WI38 (cell line): ENCODE data around the gene RFFL.
A peak's percentile ranks its signal among the peaks of the same experiment; 100 is the strongest.

Experiments
- H3K4me3 ChIP-seq: 2 replicates; pipeline ENCODE4 v1.5.1; 2011; ENCODE audit warnings: low read depth, mild to moderate bottlenecking, control low read depth, low read length
- TF ChIP-seq, protein P1 (sequence below): IDR thresholded peaks from 2 replicates; pipeline ENCODE4 v1.5.1; 2012; ENCODE audit warnings: low read depth, mild to moderate bottlenecking, control low read depth, low read length

The RFFL gene

DNA sequence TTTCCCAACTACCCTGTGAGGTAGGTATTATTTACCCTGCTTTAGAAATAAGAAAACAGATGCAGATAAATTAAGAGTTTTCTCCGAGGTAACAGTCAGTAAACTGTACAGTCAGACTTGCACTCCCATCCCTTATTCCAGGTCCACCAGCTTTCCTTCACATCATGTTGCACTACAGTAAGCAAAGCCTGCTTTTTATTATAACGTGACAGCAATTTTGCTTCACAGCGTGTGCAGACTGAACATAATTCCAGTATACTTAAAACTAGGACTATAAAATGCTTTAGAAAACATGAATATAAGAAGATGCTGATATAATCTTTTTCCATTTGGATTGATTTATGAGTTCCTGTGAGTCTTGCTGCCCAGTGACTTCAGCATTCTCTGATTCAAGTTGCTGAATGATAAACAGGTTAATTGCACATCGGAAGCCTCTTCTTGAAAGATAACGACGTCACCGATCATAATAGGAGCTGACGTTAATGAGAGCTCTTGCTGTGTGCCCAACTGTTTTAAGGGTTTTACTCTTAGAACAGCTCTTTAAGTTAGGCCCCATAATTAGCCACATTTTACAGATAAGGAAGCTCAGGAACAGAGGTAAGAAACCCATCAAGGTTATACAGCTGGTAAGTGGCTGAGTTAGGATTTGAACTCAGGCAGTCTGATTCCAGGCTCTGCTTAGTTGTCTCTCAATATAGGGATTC is 81.8 kb downstream of the RFFL start:
- TF ChIP-seq, protein P1, sequence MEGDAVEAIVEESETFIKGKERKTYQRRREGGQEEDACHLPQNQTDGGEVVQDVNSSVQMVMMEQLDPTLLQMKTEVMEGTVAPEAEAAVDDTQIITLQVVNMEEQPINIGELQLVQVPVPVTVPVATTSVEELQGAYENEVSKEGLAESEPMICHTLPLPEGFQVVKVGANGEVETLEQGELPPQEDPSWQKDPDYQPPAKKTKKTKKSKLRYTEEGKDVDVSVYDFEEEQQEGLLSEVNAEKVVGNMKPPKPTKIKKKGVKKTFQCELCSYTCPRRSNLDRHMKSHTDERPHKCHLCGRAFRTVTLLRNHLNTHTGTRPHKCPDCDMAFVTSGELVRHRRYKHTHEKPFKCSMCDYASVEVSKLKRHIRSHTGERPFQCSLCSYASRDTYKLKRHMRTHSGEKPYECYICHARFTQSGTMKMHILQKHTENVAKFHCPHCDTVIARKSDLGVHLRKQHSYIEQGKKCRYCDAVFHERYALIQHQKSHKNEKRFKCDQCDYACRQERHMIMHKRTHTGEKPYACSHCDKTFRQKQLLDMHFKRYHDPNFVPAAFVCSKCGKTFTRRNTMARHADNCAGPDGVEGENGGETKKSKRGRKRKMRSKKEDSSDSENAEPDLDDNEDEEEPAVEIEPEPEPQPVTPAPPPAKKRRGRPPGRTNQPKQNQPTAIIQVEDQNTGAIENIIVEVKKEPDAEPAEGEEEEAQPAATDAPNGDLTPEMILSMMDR: no peak
- H3K4me3 ChIP-seq: peak overlapping the region; percentile 82

- peak overlapping the region; percentile 82 for H3K4me3 ChIP-seq
- TF ChIP-seq, protein P1: no peak
These were observed 82.6 kb downstream of the RFFL start for GRCh38 chr17:34980681-34981537.

DNA sequence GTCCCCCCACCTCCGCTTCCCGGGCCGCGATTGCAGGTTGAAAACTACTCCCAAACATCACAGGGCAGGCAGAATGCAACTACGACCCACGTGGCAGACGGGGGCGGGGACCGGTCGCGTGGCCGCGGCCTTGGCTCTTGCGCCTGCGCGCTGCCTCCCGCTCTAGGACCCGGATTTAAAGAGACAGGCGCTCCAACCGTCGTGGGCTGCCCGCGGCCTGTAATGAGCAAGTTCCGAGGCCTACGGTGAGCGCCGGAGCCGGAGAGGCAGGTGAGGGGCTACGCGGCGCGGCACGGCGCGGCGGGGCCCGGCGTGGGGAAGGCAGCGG is 83.2 kb downstream of the RFFL start, which contains the start of gene LIG3:
Gene LIG3, plus strand, starts transcription at position 160 of the 328 bp plus-strand sequence. CDS start 2,494 bp downstream, outside the sequence.
- TF ChIP-seq, protein P1: no peak
- H3K4me3 ChIP-seq: peak within 1 kb of the TSS; percentile 82

- H3K4me3 ChIP-seq: peak overlapping the region; percentile 82
- TF ChIP-seq, protein P1: no peak
These were observed 83.7 kb downstream of the RFFL start for GRCh38 chr17:34979650-34980352.

GRCh38 chr17:34979153-34979552 is 84.4 kb downstream of the RFFL start:
- H3K4me3 ChIP-seq: no peak overlapping the region
- TF ChIP-seq, protein P1: no peak

GRCh38 chr17:34974794-34975785 is 88.4 kb downstream of the RFFL start:
- TF ChIP-seq, protein P1: no peak
- H3K4me3 ChIP-seq: no peak overlapping the region
